Measurements from ENCODE around the gene FUZ.

- no peak for TF ChIP-seq CTCF (IDR thresholded peaks at IDR 0.05)
- TF ChIP-seq POLR2A (IDR thresholded peaks at IDR 0.05) = no peak
These were observed 51.3 kb downstream of the FUZ start for GRCh38 chr19:49761625-49762311.

All from esophagus squamous epithelium (tissue), 4 donors.